ENCODE measurements around the gene PLEKHM3.

DNA sequence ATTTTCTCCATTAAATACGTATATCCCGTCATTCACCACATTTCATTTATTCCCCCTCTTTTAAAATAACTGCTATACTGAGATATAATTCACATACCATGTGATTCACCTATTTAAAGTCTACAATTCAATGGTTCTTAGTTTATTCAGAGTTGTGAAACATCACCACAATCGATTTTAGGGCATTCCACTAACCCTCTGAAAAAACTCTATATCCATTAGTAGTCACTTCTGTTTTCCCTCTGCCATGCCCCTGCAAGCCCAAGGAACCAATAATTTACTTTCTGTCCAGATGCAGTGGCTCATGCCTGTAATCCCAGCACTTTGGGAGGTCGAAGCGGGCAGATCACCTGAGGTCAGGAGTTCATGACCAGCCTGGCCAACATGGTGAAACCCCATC, 160.1 kb downstream of the PLEKHM3 start:
- TF ChIP-seq, protein P1, sequence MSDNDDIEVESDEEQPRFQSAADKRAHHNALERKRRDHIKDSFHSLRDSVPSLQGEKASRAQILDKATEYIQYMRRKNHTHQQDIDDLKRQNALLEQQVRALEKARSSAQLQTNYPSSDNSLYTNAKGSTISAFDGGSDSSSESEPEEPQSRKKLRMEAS (IDR thresholded peaks at IDR 0.05) = no peak
- TF ChIP-seq RAD21 (IDR thresholded peaks at IDR 0.05; ENCODE audit: low read depth) (no peak), EP300 (IDR thresholded peaks at IDR 0.05; ENCODE audit: borderline replicate concordance) (no peak), TEAD4 (IDR thresholded peaks at IDR 0.05) (no peak), CREB1 (IDR thresholded peaks at IDR 0.05; ENCODE audit: low read depth) (no peak), TAF1 (IDR thresholded peaks at IDR 0.05; ENCODE audit: low read depth) (no peak), TCF12 (IDR thresholded peaks at IDR 0.05; ENCODE audit: low read depth) (no peak), YY1 (IDR thresholded peaks at IDR 0.05; ENCODE audit: low read depth) (no peak), REST (IDR thresholded peaks at IDR 0.05; ENCODE audit: low read depth) (no peak), FOXM1 (IDR thresholded peaks at IDR 0.05; ENCODE audit: borderline replicate concordance, low read depth) (no peak), EGR1 (IDR thresholded peaks at IDR 0.05) (no peak), CEBPB (IDR thresholded peaks at IDR 0.05) (no peak), NFIC (IDR thresholded peaks at IDR 0.05) (no peak)
- TF ChIP-seq, protein P2, sequence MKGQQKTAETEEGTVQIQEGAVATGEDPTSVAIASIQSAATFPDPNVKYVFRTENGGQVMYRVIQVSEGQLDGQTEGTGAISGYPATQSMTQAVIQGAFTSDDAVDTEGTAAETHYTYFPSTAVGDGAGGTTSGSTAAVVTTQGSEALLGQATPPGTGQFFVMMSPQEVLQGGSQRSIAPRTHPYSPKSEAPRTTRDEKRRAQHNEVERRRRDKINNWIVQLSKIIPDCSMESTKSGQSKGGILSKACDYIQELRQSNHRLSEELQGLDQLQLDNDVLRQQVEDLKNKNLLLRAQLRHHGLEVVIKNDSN (IDR thresholded peaks at IDR 0.05) = no peak
